ELR (cell line): ENCODE results near the gene TGFB1I1.
A peak's percentile ranks its signal among the peaks of the same experiment; 100 is the strongest.
"Not testable (repeated sequence)": the region's sequence is repeated elsewhere in the genome, so short reads cannot be mapped to it uniquely, and the experiment has no call there.

Experiments
- DNase-seq: peaks from one replicate; pipeline ENCODE4 v3.0.0-alpha.2; 2015; ENCODE audit warnings: low read depth

Gene TGFB1I1

DNA sequence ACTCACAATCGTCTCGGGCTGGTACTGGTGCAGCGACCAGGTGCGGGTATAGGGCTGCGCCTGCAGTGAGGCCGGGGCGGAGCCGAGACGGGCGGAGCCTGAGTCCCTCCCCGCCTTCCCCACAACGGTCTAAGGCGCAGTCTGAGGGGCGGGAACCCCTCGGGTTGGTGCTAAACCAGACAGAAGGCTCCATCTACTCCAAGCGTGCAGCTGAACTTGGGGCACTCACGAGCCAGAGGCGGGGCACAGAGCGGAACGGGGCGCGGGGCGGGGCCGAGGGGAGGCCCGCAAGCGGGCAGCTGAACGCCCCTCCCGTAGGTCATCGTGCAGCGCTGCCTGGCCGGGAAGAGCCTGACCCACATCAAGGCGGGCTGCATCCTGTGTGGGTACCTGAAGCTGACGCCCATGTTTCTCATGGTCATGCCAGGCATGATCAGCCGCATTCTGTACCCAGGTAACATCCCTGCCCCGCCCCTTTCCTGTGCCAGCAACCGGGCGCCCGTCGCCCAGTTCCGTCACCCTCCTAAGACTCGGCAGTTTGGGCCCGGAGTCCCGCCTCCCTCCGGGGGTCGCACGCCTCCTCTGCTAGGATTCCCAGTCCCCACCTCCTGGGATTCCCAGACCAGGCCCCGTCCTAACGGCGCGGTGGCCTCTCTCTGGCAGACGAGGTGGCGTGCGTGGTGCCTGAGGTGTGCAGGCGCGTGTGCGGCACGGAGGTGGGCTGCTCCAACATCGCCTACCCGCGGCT is 15.9 kb downstream of the TGFB1I1 start:
- peak; percentile 53 for DNase-seq

DNA sequence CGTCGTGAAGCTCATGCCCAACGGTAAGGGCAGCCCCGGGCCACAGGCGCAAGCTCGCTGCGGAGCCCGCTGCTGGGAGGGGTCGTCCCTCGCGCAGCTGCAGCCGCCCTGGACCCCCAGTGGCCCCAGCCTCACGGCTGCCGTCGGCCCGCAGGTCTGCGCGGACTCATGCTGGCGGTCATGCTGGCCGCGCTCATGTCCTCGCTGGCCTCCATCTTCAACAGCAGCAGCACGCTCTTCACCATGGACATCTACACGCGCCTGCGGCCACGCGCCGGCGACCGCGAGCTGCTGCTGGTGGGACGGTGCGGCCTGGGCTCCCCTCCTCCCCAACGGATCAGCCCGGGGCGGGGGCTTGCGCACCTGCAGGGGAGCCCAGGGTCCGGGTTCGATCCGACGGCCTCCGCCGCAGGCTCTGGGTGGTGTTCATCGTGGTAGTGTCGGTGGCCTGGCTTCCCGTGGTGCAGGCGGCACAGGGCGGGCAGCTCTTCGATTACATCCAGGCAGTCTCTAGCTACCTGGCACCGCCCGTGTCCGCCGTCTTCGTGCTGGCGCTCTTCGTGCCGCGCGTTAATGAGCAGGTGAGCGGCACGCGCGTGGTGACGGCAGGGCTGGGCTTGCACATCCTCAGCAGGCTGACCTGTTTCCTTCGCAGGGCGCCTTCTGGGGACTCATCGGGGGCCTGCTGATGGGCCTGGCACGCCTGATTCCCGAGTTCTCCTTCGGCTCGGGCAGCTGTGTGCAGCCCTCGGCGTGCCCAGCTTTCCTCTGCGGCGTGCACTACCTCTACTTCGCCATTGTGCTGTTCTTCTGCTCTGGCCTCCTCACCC is 16.7 kb downstream of the TGFB1I1 start:
- no peak for DNase-seq

- no peak for DNase-seq
Measured at GRCh38 chr16:31489298-31489564, 17.3 kb downstream of the TGFB1I1 start.

GRCh38 chr16:31489616-31490584 is 17.9 kb downstream of the TGFB1I1 start:
- no peak for DNase-seq

DNA sequence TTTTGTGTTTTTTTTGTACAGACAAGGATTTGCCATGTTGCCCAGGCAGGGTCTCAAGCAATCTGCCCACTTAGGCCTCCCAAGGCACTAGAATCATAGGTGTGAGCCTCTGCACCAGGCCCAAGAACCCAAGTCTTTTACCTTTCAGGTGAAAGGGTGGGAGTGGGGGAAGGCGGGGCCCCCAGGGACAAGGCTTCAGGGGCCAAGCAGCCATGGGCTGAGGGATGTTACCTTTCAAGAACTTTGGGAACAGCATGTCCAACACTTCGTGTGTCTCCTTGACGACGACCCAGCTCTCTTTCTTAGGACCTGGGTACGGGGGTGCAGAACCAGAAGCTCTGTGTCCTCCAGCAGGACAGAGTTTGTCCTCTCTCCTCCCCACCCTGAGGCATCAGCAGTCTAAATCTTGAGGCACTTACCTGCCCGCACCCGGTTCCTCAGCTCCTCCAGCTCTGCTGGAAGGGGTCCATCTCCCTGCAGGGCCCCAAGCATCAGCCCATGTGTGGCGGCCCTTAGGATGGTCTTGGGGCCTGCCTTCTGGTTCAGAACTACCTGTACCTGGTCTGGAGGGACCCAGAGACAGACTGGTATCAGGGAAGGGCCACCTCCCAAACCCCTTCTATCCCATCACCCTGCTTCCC is 19.9 kb downstream of the TGFB1I1 start:
- DNase-seq: no peak

DNA sequence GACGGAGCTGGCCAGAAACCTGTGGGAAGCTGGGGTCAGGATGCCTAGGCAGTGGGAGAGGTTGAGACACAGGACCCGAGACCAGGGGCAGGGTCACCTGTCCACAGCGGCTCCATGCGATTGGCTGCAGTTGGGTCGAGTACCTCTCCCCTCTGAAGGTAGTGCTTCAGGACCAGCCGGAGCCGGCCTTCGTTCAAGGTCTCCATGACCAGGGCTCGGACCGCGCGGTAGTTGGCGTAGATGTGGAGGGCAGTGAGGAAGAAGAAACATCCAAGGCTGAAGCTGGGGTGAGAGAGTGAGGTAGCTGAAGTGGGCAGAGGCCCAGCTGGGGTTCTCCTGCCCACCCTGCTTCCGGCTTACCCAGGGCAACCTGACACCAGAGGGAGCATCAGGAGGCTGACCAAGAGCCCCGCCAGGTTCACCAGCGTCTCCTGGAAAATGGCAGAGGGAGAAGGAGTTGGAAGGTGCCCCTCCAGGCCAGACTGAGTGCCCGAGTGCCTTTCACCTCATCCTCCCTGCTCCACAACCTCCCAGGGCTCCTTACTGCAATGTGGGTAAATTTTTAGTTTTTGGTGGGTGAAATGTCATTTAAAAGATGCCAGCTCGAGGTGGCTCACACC is 21.7 kb downstream of the TGFB1I1 start:
- no peak for DNase-seq

- no peak for DNase-seq
Measured at GRCh38 chr16:31496670-31497069, 24.7 kb downstream of the TGFB1I1 start.

DNA sequence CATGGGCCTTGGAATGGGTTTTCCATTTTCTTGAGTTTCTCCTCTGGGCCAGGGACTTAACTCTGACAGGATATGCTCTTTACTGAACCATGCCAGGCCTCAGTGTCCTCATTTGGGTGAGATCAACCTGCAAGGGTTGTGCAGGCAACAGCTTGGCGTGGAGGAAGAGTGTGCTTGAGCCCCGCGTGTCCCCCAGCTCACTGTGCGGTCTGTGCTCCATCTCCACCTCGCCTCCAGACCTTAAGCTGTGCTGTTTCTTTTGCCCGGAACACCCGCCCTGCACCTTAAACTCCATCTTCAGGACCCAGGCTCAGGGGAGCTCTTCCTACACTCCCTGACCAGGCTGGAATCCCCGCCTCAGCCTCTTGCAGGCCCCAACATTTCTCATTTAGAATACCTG is 26.5 kb downstream of the TGFB1I1 start:
- DNase-seq: no peak

- DNase-seq: no peak
Measured at GRCh38 chr16:31499928-31500327, 28.0 kb downstream of the TGFB1I1 start.

GRCh38 chr16:31501226-31501965 is 29.4 kb downstream of the TGFB1I1 start:
- no peak for DNase-seq

GRCh38 chr16:31501966-31502348 is 30.0 kb downstream of the TGFB1I1 start:
- no peak for DNase-seq

DNA sequence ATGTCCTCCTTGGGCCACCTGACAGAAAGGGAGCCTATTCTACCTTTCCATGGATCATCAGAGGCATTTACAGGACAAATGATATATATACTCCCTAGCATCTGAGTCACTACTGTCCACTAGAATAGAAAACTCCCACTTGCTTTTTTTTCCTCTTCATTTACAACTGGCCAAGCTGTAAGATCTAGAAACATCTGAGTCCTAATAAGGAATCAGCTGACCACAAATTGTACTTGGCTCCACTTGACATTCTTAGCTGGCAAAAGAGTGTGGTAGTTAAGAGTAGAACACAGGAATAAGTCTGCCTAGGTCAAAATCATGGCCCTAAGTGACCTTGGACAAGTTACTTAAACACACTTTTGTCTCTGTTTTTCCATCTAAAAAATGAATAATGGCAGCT is 31.0 kb downstream of the TGFB1I1 start:
- no peak for DNase-seq

GRCh38 chr16:31503555-31503954 is 31.6 kb downstream of the TGFB1I1 start:
- DNase-seq: not testable (repeated sequence)

- no peak for DNase-seq
Measured at GRCh38 chr16:31504159-31504558, 32.2 kb downstream of the TGFB1I1 start.

GRCh38 chr16:31505483-31505882 is 33.5 kb downstream of the TGFB1I1 start:
- DNase-seq: no peak

DNA sequence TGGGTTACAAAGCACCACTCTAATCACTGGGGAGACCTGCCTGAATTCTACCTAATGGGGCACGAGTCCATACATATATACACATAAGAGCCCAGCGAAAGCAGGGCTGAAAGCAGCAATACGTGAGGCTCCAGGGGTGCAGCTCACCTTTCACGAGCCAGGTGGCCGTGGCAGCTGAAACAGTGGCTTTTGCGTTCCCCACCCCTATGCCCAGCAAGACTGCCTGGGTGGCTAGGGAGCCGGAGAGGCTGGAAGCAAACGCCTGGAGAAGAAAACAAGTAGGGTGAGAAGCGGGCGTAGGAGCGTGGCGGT is 35.6 kb downstream of the TGFB1I1 start:
- DNase-seq: no peak

GRCh38 chr16:31507929-31508705 is 36.2 kb downstream of the TGFB1I1 start, which contains the start of gene RUSF1:
RUSF1 (minus strand) TSS chr16:31508391; CDS start chr16:31508373, 18 bp downstream.
- DNase-seq: peak; percentile 90

GRCh38 chr16:31508706-31509195 is 36.8 kb downstream of the TGFB1I1 start:
- DNase-seq: peak; percentile 53

GRCh38 chr16:31513126-31513525 is 41.2 kb downstream of the TGFB1I1 start:
- peak; percentile 80 for DNase-seq

- DNase-seq: no peak
Measured at GRCh38 chr16:31513884-31514283, 41.9 kb downstream of the TGFB1I1 start.
